ENCODE results near the gene ZNF81. TPM values are rescaled to one million over a fixed set of nuclear protein-coding genes. Genes with fewer than 3 reads are reported as not detected.

ZNF81 gene
- total RNA-seq = 1 to 10 TPM; 2.5 to 6.3 (median 4.2) TPM

DNA sequence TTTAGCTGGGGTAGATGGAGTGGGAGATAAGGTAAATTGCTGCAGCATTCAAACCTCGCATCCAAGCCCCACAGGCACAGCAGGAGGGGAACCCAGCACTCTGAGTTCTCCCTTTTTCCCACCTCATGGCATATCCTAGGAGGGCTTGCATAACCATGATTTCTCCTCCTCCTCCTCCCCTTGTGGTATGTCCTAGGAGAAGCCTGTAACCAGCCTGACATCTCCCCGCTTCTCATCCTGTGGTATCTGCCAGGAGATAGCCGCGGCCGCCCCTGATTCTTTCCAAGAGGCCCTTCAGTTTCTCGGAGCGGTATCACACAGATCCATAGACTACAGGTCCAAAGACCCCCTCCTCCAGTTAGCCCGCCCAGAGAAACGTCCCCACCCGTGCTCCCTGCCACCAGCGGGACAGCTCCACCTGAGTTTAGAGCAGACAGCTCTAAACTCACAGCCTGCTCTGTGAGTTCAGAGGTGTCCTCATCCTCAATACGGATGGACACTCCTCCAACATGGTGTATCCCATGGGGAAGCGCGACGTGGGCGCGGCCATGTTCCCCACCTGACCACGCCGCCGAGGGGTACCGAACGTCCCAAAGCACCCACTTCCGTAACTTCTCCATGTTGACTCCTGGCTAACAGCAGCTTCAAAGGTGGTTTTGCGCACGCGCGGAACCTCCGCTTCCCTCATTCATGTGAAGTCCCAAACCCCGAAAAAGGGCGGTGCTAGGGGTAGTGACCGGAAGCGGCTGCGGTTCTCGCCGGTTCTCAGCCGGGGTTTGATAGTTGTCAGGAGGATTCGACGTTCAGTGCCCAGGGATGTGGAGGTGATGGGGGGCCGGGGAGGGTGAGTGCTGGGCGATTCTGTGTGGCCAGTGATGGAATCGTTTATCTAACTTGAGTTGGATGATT lies at the start of gene ZNF81:
Gene ZNF81 (plus strand): TSS at position 739 of the 909 bp plus-strand sequence. CDS start 9,366 bp downstream, outside the sequence.
- Histone ChIP-seq H3K36me3 (no peaks in the 10 kb centered on the region), H3K27me3 (no peaks in the 10 kb centered on the region), H3K4me3 (peak within 1 kb of the TSS; percentile 45 to 71 (median 56)), H3K4me1 (peaks cover 0 to 15% (median 0%) of the 10 kb centered on the region in 3 donors), H3K27ac (peak within 1 kb of the TSS; percentile 69 to 82 (median 81)), H3K9me3 (no peaks in the 10 kb centered on the region)
- intact Hi-C loops (cut with DNase I) = no loop called here
- whole genome bisulfite sequencing, 2 donors = 21% methylated on average over 18 of the region's 41 CpGs; no CpG with 5 or more reads in 1 of the 2 donors
- peak in 1 of 4 donors; percentile 48 for TF ChIP-seq POLR2A (IDR thresholded peaks at IDR 0.05)
- TF ChIP-seq, protein P1, sequence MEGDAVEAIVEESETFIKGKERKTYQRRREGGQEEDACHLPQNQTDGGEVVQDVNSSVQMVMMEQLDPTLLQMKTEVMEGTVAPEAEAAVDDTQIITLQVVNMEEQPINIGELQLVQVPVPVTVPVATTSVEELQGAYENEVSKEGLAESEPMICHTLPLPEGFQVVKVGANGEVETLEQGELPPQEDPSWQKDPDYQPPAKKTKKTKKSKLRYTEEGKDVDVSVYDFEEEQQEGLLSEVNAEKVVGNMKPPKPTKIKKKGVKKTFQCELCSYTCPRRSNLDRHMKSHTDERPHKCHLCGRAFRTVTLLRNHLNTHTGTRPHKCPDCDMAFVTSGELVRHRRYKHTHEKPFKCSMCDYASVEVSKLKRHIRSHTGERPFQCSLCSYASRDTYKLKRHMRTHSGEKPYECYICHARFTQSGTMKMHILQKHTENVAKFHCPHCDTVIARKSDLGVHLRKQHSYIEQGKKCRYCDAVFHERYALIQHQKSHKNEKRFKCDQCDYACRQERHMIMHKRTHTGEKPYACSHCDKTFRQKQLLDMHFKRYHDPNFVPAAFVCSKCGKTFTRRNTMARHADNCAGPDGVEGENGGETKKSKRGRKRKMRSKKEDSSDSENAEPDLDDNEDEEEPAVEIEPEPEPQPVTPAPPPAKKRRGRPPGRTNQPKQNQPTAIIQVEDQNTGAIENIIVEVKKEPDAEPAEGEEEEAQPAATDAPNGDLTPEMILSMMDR (IDR thresholded peaks at IDR 0.05) = no peak
- DNase-seq = peak; percentile 75

DNA sequence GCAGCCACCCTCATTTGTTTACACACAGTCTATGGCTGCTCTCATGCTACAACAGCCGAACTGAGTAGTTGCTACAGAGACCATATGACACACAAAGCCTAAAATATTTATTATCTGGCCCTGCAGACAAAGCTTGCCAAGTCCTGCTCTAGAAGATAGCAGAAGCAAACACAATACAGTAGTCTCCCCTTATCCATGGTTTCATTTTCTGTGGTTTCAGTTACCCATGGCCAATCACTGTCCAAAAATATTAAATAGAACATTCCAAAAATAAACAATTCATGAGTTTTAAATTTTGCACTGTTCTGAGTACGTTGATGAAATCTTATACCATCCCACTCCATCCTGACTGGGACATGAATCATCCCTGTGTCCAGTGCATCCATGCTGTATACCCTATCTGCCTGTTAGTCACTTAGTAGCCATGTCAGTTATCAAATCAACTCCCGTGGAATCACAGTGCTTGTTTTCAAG lies 40.2 kb upstream of the ZNF81 start:
- H3K4me3 ChIP-seq = no peak overlapping the region
- WGBS, 2 donors = 20 to 50% methylated on average over 2 of the region's 3 CpGs
- no peaks in the 10 kb centered on the region for H3K4me1 ChIP-seq
- TF ChIP-seq, protein P1 (IDR thresholded peaks at IDR 0.05) = no peak
- TF ChIP-seq POLR2A (IDR thresholded peaks at IDR 0.05) = no peak
- intact Hi-C loops (cut with DNase I) = no loop called here
- H3K36me3 ChIP-seq = no peaks in the 10 kb centered on the region
- H3K27me3 ChIP-seq = no peaks in the 10 kb centered on the region
- no peak overlapping the region for H3K27ac ChIP-seq
- no peak for DNase-seq
- H3K9me3 ChIP-seq = no peaks in the 10 kb centered on the region

DNA sequence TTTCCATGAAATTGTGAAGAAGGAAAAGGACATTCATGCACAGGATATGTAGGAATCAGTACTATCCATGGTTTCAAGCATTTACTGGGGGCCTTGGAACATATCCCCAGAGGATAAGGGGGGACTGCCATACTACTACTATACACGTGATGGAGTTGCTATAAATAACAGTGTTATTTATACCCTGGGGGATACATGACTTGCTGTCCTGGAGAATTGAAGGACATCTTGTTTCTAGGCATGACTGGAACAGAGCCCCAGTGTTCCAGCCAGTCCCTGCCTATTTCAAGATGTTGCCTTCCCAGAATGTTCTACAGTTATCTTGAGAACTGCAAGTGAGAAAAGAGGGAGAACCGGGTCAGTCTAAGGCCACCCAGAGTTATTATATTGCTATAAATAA lies 39.6 kb upstream of the ZNF81 start:
- intact Hi-C loops (cut with DNase I) = no loop called here
- no peaks in the 10 kb centered on the region for H3K36me3 ChIP-seq

DNA sequence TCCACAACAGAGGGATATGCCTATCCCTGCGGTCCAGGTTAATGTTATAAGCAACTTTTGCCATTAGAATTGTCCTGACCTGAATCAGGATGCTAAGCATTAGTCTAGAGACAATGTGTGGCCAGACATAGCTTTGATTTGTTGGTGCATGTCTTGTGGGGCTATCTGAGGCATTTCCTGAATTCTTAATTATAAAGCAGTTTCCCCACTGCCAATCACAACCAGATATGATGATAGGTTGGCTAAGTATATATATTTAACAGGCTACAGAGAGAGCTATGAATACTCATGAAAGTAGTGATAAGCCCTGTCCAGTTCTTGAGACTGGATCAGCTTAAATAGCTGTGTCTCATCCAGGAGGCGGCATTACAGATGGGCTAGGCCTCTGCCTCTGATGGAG lies 37.8 kb upstream of the ZNF81 start:
- Histone ChIP-seq H3K27ac (no peak overlapping the region), H3K27me3 (no peaks in the 10 kb centered on the region)
- 72% methylated on average over 2 of the region's 2 CpGs; no CpG with 5 or more reads in 1 of the 2 donors for WGBS, 2 donors

More for the DNA sequence above, 39.6 kb upstream of the ZNF81 start:
- Histone ChIP-seq H3K4me3 (no peak overlapping the region), H3K9me3 (no peaks in the 10 kb centered on the region), H3K27ac (no peak overlapping the region), H3K27me3 (no peaks in the 10 kb centered on the region), H3K4me1 (no peaks in the 10 kb centered on the region)
- TF ChIP-seq POLR2A (IDR thresholded peaks at IDR 0.05) = no peak
- TF ChIP-seq, protein P1 (IDR thresholded peaks at IDR 0.05) = no peak
- no peak for DNase-seq
- WGBS, 2 donors = 41 to 66% methylated on average over 2 of the region's 2 CpGs

More for the DNA sequence above, 37.8 kb upstream of the ZNF81 start:
- Histone ChIP-seq H3K9me3 (no peaks in the 10 kb centered on the region), H3K4me1 (no peaks in the 10 kb centered on the region), H3K4me3 (no peak overlapping the region), H3K36me3 (no peaks in the 10 kb centered on the region)
- no peak for DNase-seq
- TF ChIP-seq, protein P1 (IDR thresholded peaks at IDR 0.05) = no peak
- TF ChIP-seq POLR2A (IDR thresholded peaks at IDR 0.05) = no peak
- intact Hi-C loops (cut with DNase I) = no loop called here
